ELF-1 (cell line): ENCODE data around the gene TSSK2.

ENCODE experiments used
- DNase-seq: peaks from one replicate; pipeline ENCODE4 v3.0.0-alpha.2; 2016; ENCODE audit warnings: low read depth, low spot score

The TSSK2 gene

DNA sequence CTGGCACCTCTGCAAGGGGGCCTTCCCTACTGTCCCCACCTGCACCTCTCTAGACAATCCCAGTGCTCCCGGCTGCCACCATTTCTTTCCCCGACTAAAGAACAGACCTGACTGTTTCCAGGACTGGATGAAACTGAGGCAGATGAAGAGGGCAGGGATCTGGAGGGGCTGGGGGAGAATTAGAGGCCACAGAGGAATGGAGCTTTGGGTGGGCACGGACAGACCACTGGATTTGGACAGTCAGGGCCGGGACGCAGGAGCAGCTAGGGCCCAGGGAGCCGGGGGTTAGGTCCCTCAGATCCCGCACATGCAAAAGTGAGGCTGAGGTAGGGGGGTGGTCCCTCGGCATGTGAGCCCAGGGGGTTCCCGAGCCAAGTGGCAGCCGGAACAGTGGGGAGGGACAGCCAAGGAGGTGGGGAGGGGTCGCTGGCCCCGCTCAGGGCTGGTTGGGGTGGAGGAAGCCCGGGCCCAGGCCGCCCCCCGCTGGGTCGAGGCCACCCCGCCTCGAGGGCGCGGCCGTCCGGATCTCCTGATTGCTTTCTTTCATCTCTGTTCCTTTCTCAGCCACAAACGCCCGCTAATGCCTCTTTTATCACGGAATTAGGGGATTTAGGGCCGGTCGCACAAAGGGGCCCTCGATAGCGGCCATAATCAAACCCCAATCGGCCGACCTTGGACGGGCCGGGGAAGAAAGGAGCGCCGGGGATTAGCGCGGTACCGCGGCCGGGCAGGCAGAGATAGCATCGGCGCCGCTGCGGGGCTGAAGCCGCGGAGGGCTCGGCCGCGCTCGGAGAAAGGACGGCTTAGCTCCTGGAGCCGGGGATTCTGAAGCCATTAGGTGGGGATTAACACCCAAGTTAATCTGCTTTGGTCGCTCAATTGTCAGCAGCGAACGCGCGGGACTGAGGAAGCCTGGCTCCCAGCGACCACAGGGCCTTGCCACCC, 38.2 kb downstream of the TSSK2 start:
- DNase-seq, result peak; percentile 21

DNA sequence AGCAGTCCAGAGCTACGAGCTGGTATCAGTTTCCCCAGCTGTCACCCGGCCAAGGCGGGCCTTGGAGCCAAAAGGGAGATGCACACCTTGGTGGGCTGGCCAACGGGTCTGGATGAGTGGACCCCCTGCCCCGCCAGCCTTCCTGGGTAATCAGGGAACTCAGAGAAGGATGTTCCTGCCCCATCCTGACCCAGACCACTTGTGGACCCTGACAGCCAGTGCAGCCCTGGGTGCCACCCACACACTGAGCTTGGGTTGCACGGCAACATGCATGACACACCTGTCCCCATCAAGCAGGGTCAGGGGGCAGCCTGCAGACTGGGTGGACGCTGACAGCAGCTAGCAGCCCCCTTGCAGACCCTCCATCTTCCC, 38.8 kb downstream of the TSSK2 start:
- DNase-seq, result no peak

DNA sequence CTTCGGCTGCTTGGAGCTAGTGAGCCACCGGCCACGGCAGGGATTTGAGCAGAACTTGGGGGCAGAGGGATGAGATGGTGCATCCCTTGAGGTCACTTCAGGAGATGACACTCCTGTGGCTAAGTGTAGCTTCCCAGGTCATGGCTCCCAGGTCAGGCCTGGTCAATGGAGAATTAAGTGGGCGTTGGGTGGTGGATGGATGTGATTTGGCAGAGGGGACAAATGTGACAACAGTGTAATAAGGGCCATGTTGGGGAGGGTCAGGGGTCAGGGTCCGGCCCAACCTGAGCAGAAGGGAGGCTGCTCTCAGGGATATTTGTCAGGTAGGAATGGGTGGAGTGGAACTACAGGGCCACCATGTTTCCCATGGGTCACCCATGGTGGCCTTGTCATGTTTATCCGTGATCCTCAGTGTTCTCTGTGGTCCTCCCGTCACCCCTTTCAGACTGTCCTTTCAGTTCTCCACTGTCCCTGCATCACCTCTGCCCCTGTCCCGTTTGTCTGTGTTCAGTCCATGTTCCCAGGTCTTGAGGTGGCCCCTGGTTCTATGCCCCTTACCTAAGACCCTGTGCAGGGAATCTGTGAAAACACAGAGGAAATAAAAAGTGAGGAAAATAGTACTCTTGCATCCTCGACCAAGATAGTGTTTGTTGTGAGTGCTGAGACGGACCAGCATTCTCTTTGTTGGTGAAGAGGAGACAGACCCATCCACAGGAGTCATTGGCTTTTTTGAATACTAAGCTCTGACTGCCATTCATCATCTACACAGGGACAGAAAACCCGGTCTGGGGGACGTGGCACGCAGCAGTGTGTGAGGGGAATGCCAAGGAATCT, 41.3 kb downstream of the TSSK2 start:
- no peak for DNase-seq

DNA sequence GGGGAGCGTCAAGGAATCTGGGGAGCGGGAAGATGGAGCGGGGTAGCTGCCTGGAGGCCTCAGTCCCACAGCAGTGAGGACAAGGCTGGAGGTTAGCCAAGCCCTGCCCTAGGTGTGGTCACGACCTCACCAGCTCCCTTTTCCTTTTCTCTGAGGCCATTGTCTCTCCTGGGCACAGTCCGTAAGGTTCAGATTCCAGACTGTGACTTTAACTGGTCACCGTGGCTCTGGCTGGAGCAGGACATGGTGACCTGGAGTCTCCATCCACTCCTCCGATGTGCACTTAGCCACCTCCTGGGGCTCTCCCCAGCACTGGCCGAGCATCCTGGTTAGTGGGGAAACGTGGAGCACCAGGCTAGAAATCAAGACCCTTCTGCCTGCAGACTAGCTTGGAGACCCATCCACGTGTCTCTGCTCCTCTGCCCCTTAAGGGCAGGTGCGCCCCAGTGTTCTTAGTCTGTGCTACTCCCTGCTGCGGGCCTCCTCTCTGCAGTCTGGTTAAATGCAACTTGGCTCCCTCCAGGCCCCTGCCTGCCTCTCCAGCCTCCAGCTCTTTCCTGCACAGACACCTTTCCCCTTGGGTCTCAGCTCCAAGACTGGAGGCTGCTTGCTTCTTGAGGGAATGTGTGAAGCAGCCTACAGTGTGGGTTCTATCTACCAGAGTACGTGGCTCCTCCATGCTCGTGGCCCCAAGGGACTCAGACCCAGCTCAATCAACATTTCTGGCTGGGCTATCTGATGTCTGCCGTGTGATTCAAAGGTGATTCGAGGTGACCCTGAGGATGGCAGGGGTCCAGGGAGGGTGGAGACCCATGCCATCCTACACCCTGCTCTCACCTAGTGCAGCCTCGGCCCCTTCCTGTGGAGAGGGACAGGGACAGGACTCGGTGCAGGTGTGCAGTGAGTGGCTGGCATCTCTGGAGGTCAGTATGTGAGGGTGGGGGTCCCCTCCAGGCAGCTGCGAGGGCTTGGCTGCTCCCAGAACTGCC, 42.2 kb downstream of the TSSK2 start:
- DNase-seq, result no peak

DNA sequence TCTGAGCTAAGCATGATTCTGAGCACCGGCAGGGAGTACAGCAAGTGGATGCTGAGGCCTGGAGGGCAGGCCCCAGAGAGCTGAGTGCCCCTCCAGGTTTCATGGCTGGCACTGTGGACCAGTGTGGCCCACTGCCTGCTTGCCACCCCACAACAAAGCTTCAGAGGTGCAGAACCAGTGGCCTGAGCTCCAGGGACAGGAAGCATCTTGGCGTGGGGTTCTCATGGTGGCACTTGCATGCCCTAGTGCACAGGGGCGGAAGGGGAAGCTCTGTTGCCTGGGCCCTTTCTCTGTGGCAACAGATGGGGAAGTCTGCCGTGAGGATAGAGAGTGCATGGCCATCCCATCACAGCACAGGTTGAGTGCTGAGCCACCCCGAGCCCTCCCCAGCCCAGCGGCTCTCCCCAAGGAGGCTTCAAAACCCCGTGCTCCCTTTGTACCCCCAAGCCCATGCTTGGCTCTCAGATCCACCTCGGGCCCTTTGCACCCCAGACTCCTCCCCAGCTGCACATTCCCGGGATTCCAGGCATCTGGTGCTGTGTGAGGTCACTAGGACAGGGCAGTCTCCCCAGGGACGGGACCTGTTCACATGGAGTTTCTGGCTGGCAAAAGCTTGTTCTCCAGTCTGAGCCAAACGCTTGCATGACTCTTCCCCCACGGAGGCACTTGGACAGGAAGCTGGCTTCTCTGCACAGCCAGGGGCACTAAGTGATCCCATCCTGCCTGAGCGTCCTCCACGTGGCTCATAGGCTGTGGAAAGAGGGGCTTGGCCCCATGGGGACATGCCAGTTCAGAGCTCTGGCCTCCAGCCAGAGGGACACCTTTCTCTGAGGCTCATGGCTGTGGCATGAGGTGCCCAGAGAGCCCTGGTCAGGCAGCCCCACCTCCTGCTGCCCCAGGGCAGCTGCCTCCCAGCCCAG, 43.3 kb downstream of the TSSK2 start:
- DNase-seq, result peak; percentile 63

DNA sequence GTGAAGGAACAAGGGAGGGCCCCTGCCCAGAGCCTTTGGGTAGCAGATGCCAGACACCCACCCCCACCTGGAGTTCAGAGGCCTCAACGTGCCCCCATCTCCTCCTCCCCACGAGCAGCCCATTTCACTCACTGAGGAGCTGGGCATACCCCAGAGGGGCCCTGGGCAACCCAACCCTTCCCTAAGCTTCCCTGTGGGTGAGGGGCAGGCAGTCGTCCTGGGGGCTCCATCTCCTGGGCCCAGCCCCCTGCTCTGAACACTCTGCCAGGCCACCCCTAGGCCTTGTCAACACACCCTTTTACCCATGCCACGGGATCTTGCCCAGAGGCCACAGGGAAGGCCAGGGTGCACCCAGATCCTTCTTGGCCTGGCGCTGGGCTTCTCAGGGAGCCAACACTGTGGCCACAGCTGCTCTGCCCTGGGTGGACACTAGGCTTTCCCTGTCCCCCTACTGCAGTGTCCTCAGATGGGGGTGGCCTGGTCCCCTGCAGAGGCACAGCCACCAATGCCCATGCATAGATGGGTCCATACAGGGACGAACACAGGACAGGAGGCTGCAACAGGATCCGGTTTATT, 44.0 kb downstream of the TSSK2 start:
- no peak for DNase-seq

DNA sequence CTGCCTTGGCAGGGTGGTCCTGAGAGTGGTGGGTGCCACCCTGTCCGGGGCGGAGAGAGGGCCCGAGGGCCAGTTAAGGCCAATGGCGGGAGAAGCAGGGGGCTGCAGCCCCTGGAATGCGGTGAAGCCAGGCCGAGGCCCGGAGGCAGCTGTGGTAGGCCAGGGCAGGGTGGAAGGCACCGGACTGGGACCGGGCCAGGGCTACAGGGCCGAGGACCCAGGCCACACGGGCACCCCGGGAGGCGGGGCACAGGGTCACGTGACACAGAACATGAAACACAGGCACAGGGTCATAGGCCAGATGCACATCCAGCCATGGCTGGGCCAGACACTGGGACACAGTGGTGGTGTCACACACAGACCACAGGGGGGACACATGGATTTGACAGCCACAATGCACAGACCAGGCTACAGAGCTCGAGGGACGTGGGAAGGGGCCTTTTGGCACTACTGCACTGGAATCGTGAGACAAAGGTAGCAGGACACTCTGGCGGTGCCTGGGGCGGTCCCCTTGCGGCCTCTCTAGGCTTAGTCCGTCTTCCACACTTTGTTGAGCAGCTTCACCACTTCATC, 44.6 kb downstream of the TSSK2 start:
- peak; percentile 41 for DNase-seq

DNA sequence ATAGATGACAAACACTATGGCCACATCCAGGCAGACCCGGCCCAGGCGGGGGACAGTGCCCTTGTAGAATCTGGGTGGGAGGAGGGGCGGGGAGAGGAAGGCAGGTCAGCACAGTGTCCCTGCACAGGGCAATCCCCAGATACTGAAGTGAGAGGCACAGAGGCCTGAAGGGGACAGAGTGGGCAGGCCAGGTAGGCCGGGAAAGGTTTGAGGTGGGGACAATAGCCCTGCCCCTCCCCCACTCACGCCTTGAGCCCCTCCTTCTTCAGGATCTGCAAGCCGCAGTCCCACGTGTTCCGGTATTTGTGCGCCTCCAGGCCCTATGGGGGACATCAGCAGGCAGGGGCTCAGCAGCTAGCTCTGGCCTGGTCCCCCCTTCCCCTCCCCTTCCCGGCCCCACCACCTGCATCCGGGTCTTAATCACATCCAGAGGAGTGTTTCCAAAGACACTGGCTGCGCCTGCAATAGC, 45.1 kb downstream of the TSSK2 start:
- peak; percentile 56 for DNase-seq

DNA sequence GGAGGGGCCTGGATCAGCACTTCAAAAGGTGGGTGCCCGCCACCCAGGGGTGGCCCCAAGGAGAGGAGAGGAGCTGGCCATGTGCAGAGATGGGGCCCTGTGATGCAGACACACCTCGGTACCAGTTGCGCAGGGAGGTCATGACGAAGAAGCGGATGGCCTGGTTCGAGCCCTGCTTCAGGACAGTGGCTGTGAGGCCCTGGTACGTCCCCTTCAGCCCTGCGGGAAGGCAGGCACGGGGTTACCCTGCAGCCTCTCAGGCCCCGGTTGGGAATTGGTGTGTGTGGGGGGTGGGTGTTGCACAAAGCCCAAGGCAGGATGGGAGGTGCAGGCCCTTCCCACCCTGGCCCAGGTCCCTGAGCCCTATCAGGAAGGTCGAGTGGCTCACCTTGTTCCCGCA, 45.6 kb downstream of the TSSK2 start:
- DNase-seq, result no peak

DNA sequence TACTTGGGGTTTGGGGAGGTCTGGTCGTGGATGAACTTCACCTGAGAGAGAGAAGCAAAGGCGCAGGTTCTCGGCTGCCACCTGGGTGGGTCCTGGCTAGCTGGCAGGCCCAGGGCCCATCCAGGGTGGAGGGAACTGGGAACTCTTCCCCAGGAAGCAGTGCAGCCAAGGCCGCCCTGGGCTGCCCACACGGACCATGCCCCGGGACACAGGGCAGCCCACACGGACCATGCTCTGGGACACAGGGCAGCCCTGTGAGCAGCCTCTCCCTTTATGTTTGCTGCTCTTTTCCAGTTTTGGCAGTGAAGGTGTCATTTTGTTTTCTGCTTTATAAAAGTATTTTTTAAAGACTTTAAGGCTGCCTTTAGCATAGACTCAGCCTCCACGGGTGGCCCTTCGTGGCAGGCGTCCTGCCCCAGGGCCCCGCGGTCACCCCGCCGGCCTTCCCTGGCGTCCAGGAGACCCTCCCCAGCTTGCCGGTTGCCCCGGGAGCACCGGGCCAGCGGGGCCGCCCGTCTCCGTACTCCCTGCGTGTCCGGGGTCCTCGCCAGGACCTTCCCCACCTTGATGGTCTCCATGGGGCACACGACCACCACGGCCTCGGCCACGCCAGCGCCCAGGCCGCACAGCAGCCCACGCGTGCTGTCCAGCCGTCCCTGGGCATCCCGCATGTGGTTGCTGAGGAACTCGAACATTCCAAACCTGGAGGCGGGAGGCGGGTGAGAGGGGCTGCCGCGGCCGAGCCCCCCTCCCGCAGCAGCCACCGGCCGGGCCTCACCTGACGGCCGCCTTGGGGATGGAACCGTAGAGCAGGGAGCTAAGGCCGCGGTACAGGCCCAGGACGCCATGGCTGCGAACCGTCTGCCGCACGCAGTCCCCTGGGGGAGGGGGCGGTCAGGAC, 46.3 kb downstream of the TSSK2 start:
- no peak for DNase-seq

DNA sequence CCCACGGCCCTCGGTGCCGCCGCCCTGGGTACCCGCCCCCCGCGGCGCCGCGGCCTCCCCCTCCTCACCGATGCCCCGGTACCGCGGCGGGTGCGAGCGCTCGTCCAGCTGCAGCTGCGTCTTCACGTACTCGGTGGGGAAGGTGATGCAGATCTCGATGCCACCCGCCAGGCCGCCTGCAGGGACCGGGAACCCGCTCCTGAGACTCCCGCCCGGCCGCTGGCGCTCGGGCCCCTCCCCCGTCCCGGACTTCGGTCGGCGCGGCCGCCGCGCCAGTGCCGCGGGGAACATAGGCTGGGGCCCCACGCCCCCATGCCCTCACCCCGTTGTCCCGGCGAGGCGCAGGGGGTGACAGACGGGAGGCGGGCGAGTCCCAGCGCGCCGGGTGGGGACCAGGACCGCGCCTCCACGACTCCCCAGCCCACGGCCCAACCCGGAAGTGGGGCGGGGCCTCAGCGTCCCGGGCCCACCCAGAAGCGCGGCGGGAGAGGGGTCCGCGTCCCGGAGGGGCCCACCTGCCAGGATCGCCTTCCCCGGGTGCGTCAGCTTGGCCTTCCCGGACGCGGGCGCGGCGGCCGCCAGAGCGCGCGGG, 47.1 kb downstream of the TSSK2 start:
- peak; percentile 59 for DNase-seq

DNA sequence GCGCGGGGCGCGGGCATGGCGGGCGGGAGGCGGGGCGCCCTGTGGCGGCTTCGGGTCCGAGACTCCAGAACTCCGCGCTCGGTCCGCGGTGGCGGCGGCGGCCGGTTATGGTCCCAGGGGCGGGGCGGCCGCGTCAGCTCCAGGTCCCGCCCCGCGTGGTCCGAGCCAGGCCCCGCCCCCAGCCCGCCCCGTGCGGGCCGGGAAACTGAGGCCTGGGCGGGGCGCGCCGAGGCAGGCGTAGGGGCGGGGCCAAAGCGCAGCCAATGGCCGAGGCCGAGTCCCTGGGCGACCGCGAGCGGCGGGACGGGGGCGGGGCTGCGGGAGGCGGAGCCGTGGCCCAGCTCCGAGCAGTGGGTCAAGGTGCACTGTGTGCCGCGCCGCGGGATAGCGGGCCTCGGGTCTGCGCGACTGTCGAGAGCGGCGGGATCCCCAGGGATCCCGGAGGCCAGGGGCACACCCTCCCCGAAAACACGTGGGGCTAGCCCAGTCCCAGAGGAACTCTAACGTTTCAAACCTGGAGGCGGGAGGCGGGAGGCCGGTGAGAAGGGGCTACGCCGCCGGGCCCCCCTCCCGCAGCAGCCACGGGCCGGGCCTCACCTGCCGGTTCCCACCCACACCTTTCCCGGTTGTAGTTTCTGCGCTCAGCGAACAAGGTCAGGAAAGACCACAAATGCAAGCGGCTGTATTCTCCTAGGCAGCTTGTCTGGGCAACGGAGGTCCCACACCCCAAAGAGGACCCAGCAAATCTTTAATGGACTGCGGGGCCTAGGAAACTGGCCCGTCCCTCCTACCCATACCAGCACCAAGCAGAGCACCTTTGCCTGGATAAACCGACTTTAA, 47.8 kb downstream of the TSSK2 start, which contains the start of gene SLC25A1:
Gene SLC25A1 (minus strand): TSS at position 80 of the 840 bp plus-strand sequence. CDS start 63 bp downstream, at position 17.
- peak; percentile 86 for DNase-seq

DNA sequence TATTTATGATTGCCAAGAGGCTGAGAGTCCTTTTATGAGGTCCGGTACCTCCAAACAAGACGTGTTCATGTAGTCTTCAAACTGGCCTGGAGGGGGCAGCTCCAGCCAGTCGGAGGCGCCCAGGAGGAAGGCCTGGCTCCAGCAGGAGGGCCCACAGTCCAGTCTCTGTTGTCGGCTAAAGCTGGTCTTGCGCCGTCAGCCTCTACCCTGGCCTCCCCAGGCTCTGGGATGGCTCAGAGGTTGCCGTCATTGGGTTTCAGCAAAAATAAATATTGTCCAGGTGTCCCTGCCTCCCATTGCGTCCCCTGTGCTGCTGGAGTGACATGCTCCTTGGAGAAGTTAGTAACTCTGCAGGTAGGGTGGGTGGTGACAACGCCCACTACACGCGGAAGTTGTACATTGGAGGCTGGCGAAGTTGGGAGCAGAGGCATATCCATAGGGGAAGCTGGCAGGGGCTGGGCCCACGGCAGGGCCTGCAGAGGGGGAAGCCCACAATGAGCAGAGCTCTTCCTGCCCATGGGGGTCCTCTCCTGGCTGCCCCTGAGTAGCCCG, 48.5 kb downstream of the TSSK2 start:
- peak; percentile 85 for DNase-seq

DNA sequence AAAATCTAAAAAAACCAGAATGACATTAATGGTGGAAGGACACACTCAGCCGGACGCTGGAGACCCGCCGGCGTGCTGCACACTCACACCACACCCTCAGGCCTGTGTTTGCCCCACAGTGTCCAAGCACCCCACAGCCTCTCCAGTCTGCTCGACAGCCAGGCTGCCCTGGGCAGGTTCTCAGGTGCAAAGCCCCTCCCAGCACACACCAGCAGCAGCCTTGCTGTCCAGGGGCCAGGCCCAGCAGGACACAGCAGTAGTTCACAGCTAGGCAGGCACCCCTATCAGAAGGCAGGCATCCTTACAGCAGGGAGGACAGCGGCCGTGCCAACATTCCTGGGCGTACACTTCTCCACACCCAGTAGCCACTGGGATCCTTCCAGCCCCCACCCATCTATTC, 49.1 kb downstream of the TSSK2 start:
- DNase-seq, result no peak

DNA sequence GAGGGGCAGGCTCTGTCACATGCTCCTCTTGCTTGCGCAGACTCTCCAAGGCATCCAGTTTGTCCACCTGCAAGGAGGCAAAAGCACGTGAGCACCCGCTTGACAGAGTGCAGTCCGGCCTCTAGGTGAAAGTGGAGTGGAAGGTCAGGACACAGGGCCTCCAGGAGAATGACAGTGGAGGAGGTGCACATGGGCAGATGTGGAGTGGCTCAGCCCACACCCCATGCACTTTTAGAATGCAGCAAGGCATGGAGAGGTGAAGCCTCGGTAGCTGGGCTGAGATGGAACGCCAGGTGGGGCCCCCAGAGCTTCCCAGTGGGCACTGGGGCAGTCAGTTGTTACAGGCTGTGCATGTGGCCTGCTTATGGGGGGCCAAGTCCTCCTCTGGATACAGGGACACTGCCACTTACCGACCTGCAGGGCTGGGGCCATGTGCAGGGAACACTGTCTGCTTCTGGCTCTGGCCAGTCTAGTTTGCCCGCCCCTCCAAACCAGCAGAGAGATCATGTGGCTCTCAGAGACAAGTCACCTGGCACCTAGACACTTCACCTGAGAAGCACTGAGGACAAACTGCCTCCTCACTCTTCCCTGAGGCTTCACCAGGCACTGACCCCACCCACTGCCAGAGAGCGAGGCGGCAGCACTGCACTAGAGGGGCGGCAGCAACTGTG, 49.8 kb downstream of the TSSK2 start:
- no peak for DNase-seq
